GM21367 (cell line): Measurements from ENCODE around the gene DCP2.

ENCODE experiments used
- ATAC-seq: cut with Tn5 transposase; IDR thresholded peaks from one replicate; pipeline ENCODE4 v1.9.1; 2021; ENCODE audit not compliant: unreplicated experiment

DCP2 gene

GRCh38 chr5:112965733-112966306 lies 10.8 kb upstream of the DCP2 start:
- ATAC-seq, result no peak

GRCh38 chr5:112967520-112968083 lies 9.0 kb upstream of the DCP2 start:
- ATAC-seq, result no peak

- no peak for ATAC-seq
These were observed 8.0 kb upstream of the DCP2 start for GRCh38 chr5:112968411-112969106.

GRCh38 chr5:112971276-112971675 lies 5.3 kb upstream of the DCP2 start:
- ATAC-seq, result no peak

GRCh38 chr5:112973036-112973435 lies 3.6 kb upstream of the DCP2 start:
- no peak for ATAC-seq

GRCh38 chr5:112973904-112974303 lies 2.7 kb upstream of the DCP2 start:
- ATAC-seq, result no peak

- ATAC-seq, result no peak
These were observed 1.7 kb upstream of the DCP2 start for GRCh38 chr5:112974901-112975300.

- ATAC-seq, result peak; percentile 10
These were observed 722 bp upstream of the DCP2 start for GRCh38 chr5:112975721-112976431.

GRCh38 chr5:112977440-112977861 lies 853 bp downstream of the DCP2 start:
- ATAC-seq, result no peak

GRCh38 chr5:112978836-112979235 lies 2.2 kb downstream of the DCP2 start:
- no peak for ATAC-seq

GRCh38 chr5:112979723-112980122 lies 3.1 kb downstream of the DCP2 start:
- no peak for ATAC-seq

GRCh38 chr5:112983363-112983762 lies 6.8 kb downstream of the DCP2 start:
- no peak for ATAC-seq

- ATAC-seq, result no peak
These were observed 9.6 kb downstream of the DCP2 start for GRCh38 chr5:112986224-112986623.

- peak; percentile 84 for ATAC-seq
These were observed 19.4 kb downstream of the DCP2 start for GRCh38 chr5:112995764-112996618.

GRCh38 chr5:112996830-112997374 lies 20.3 kb downstream of the DCP2 start:
- no peak for ATAC-seq

- no peak for ATAC-seq
These were observed 21.7 kb downstream of the DCP2 start for GRCh38 chr5:112998296-112998695.

- no peak for ATAC-seq
These were observed 23.9 kb downstream of the DCP2 start for GRCh38 chr5:113000466-113000865.

GRCh38 chr5:113002423-113002822 lies 25.8 kb downstream of the DCP2 start:
- ATAC-seq, result no peak

- ATAC-seq, result no peak
These were observed 27.2 kb downstream of the DCP2 start for GRCh38 chr5:113003763-113004162.

GRCh38 chr5:113005454-113005853 lies 28.9 kb downstream of the DCP2 start:
- no peak for ATAC-seq
